SK-N-MC (cell line): ENCODE measurements around the gene SLC12A8.

ENCODE experiments used
- DNase-seq: peaks from one replicate; pipeline ENCODE4 v3.0.0-alpha.2; 2011; ENCODE audit warnings: low read depth, low spot score
- H3K27ac ChIP-seq: fragments of 200-600 bp; sonication (generic); 2 replicates; pipeline ENCODE4 v1.5.1; 2016; ENCODE audit warnings: mixed run types
- H3K36me3 ChIP-seq: fragments of 200-600 bp; sonication (generic); 2 replicates; pipeline ENCODE4 v1.6.1; 2017; ENCODE audit warnings: antibody characterized with exemption, low read length, mixed read lengths; ENCODE audit not compliant: insufficient read depth
- H3K4me3 ChIP-seq: fragments of 200-600 bp; sonication (generic); 2 replicates; pipeline ENCODE4 v1.5.1; 2016
- H3K9ac ChIP-seq: fragments of 200-600 bp; sonication (generic); 2 replicates; pipeline ENCODE4 v1.8.0; 2017; ENCODE audit warnings: mixed run types, mixed read lengths; ENCODE audit not compliant: insufficient read length
- H3K9me3 ChIP-seq: fragments of 200-600 bp; sonication (generic); 2 replicates; pipeline ENCODE4 v1.6.1; 2017; ENCODE audit warnings: low read depth, mild to moderate bottlenecking, antibody characterized with exemption, low read length, moderate library complexity, mixed read lengths
- EZH2 ChIP-seq: fragments of 200-600 bp; sonication (generic); IDR thresholded peaks from one replicate; pipeline ENCODE4 v1.6.1; 2017; ENCODE audit warnings: antibody characterized with exemption
- FOXP2 ChIP-seq: optimal IDR thresholded peaks from 2 replicates; pipeline ENCODE3; 2011; ENCODE audit warnings: mild to moderate bottlenecking, moderate library complexity; ENCODE audit not compliant: insufficient read depth; ENCODE audit errors: extremely low read length, control extremely low read depth
- POLR2AphosphoS5 ChIP-seq: IDR thresholded peaks from 2 replicates; pipeline ENCODE4 v1.6.1; 2012; ENCODE audit warnings: mild to moderate bottlenecking, low read depth, low read length, borderline replicate concordance

SLC12A8 gene

DNA sequence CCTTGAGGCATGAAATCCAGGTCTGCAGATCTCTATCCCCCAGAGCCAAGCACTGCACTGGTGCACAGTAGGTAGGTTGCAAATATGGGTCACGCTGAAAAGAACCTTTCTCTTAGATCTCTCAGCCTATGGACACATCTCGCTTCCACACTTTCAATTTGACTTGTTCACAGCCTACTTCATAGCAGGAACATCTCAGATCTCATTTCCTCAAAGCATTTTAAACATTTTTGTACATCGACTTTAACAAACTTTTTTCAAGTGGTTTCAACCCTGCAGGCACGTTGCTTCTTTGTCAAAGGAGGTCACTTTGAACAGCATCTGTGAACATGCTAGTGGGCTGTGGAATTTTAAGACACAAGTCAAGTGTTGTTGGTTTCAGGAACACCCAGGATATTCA lies 76.0 kb downstream of the SLC12A8 start:
- Histone ChIP-seq H3K4me3 (no peak overlapping the region), H3K27ac (no peak overlapping the region), H3K9me3 (no peaks in the 10 kb centered on the region), H3K36me3 (no peaks in the 10 kb centered on the region), H3K9ac (no peak overlapping the region)
- TF ChIP-seq EZH2 = no peak
- no peak for TF ChIP-seq FOXP2
- no peak for TF ChIP-seq POLR2AphosphoS5
- DNase-seq = no peak

DNA sequence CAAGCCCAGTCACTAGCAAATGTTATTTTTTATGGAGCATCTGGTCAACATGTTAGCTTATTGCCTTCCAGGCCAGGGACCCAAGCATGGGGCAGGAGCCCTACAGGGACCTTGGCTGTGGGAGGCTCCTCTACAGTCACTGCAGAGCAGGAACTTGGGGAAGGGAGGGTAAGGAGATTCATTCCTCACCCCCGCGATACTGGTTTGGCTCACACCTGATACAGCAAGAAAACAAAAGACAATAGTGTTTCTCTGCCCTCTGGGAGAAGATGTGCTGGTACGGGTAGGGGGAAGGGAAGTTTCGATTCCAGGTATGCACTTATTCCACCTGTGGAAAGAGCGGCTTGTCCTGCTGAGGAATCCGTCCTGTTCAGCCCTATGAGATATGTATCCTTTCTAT lies 77.6 kb downstream of the SLC12A8 start:
- Histone ChIP-seq H3K27ac (no peak overlapping the region), H3K36me3 (no peaks in the 10 kb centered on the region), H3K9ac (no peak overlapping the region), H3K9me3 (no peaks in the 10 kb centered on the region), H3K4me3 (no peak overlapping the region)
- no peak for TF ChIP-seq EZH2
- TF ChIP-seq FOXP2 = no peak
- TF ChIP-seq POLR2AphosphoS5 = no peak
- no peak for DNase-seq

DNA sequence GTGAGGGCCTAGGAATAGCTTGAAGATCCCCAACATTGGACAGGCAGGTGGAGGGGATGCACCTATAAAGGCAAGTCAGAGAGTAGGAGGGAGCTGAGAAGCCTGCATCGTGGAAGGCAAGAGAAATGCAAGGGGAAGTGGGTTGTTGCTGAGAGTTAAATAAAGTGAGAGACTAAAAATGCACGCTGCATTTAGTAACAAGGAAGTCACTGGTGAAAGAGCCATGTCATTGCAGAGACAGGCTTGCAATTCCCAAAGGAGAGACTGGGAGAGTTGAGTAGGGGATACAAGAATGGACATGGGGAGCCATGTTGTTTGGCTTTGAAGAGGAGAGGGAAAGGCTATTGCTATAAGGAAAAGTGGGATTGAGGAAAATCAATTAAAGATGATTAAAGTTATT lies 79.7 kb downstream of the SLC12A8 start:
- no peak for TF ChIP-seq POLR2AphosphoS5
- TF ChIP-seq EZH2 = no peak
- no peak overlapping the region for H3K9ac ChIP-seq
- no peak for DNase-seq
- H3K9me3 ChIP-seq = no peaks in the 10 kb centered on the region
- H3K27ac ChIP-seq = no peak overlapping the region
- H3K36me3 ChIP-seq = no peaks in the 10 kb centered on the region
- H3K4me3 ChIP-seq = no peak overlapping the region

DNA sequence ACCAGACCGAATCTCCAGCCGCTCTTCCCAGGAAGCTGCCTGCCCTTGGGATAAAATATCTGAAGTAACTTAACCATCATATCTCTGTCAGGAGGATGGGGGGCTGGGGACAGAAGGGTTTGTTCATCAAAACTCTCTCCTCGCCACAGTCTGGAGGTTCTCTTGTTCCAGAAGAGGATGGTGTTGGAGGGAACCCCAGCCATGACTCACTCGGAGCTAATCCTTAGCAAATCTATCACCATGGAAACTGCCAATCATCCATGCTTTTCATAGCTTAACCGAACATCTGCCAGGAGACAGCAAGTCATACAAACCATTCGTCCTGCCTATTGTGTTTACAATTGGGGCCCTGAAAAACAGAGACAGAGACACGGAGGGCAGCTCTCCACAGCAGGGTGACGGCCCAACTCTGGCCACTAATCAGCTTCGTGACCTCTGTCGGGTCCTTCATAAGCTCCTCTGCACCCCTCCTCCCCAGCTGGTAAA lies 83.0 kb downstream of the SLC12A8 start:
- DNase-seq = no peak
- H3K9me3 ChIP-seq = no peaks in the 10 kb centered on the region
- H3K36me3 ChIP-seq = no peaks in the 10 kb centered on the region
- no peak overlapping the region for H3K9ac ChIP-seq
- no peak overlapping the region for H3K4me3 ChIP-seq
- H3K27ac ChIP-seq = no peak overlapping the region
- no peak for TF ChIP-seq FOXP2
- no peak for TF ChIP-seq EZH2
- no peak for TF ChIP-seq POLR2AphosphoS5

DNA sequence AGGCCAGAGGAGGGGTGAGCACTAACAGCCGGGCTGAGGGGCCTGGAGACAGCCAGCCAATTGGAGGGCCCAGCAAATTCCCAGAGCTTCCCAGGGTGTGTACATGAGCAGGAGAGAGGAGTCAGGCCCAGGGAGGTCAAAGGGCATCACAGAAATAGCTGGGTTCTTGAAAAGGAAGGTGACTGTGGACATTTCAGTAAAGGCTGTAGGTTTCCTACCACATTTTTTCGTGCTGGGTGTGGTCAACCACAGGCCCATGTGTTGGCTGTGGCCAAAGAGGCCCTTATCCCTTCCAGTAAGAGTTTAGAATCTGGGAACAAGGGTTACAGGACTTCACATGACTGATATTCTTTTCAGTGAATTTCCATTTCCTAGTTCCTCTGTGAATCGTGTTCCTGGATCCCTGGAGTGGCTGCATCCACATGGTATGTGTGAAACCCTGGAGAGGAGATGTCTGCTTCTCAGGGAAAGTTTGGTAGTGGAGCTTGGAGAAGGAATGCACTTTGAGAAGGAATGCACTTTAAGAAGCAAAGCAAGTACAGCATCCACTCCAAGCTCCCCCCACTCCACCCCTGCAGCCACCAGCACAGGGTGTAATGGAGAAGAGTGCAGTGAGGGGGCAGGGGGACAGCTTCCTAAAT lies 83.6 kb downstream of the SLC12A8 start:
- H3K9ac ChIP-seq = no peak overlapping the region
- H3K27ac ChIP-seq = no peak overlapping the region
- no peak for DNase-seq

DNA sequence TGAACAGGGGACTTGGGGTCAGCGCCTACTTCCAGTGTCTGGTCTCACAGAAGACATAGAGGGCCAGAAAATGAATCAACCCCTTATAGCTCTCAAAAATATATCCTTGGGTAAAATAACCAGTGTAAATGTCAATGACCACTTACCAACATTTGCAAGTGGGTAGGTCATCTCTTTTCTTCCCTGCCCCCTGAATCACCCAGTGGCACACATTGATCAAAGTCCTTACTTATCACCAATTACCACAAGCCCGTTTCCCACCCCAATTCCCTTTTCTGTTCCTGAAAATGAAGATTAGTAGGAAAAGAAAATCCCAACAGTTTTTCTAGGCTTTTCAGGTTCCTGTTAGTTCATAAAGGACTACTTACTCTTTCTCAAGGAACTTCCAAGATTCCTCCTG lies 86.2 kb downstream of the SLC12A8 start:
- peak overlapping the region; percentile 55 for H3K4me3 ChIP-seq
- no peak overlapping the region for H3K9ac ChIP-seq
- H3K36me3 ChIP-seq = no peaks in the 10 kb centered on the region
- TF ChIP-seq POLR2AphosphoS5 = no peak
- TF ChIP-seq FOXP2 = no peak
- TF ChIP-seq EZH2 = no peak
- peak overlapping the region; percentile 53 for H3K27ac ChIP-seq
- H3K9me3 ChIP-seq = no peaks in the 10 kb centered on the region
- no peak for DNase-seq

More for the DNA sequence above, 83.6 kb downstream of the SLC12A8 start:
- Histone ChIP-seq H3K36me3 (no peaks in the 10 kb centered on the region), H3K4me3 (no peak overlapping the region), H3K9me3 (no peaks in the 10 kb centered on the region)
- TF ChIP-seq EZH2 (no peak), FOXP2 (no peak), POLR2AphosphoS5 (no peak)

DNA sequence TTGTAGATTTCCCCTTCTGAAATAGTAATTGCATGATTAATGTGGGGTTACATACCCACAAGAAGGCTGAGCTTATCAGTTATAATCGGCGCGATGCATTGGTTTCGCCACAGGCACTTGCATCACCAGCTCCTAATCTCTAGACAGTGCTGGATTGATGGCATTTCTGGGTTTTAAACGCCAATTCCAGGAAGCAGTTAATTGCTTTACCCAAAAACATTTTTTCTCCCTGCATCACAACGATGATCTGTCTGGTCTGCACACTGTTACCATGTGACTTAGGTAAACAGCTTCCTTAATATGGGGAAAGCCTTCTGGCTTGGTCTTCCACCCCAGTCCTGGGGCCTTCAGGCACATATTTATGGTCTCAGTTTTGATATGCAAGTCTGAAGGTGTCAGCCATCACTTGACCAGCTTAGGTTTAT lies 86.7 kb downstream of the SLC12A8 start:
- Histone ChIP-seq H3K27ac (peak overlapping the region; percentile 53), H3K36me3 (no peaks in the 10 kb centered on the region), H3K9ac (no peak overlapping the region), H3K9me3 (no peaks in the 10 kb centered on the region), H3K4me3 (peak overlapping the region; percentile 55)
- DNase-seq = peak; percentile 93
- TF ChIP-seq FOXP2 (peak; percentile 97), POLR2AphosphoS5 (no peak; the same call in 1 of the 2 replicates)

DNA sequence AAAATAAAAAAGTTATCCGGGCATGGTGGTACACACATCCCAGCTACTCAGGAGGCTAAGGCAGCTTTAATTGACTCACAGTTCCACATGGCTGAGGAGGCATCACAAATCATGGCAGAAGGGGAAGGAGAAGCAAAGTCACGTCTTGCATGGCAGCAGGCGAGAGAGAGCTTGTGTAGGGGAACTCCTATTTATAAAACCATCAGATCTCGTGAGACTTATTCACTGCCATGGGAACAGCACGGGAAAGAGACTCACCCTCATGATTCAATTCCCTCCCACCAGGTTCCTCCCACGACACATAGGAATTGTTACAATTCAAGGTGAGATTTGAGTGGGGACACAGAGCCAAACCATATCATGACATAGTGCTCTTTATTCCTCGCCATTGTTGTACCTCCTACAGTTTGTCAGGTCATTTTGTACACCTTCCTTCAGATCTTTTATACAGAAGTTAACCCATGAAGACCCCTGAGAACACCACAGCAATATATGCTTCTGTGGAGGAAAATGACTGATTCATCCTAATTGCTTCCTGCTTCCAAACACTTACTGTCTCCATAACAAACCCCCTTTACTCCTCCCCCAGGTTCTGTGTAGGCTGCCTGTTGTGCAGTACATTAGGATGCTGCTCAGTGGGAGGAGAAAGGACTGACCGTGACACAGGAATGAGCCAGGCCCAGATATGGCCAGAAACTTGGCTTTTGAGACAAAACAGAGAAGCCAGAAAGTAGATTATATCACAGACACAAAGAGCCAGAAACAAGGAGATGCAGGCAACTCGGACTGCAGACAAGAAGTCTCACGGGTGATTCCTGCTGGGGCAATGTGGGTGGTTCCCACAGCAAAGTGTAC lies 88.9 kb downstream of the SLC12A8 start:
- no peak overlapping the region for H3K27ac ChIP-seq
- H3K9me3 ChIP-seq = no peaks in the 10 kb centered on the region
- no peak for TF ChIP-seq POLR2AphosphoS5
- no peak for TF ChIP-seq EZH2
- H3K36me3 ChIP-seq = no peaks in the 10 kb centered on the region
- no peak for DNase-seq
- H3K9ac ChIP-seq = no peak overlapping the region
- H3K4me3 ChIP-seq = no peak overlapping the region
